B cell (primary cell): ENCODE data around the gene LDHD.

Experiments
- CTCF ChIP-seq: fragments of 200-600 bp; IDR thresholded peaks from one replicate; pipeline ENCODE4 v1.8.0; 2022; ENCODE audit warnings: antibody characterized with exemption, mild to moderate bottlenecking
- EZH2 ChIP-seq: IDR thresholded peaks from 2 replicates; pipeline ENCODE4 v1.6.1; 2012; ENCODE audit warnings: borderline replicate concordance, low read depth, mild to moderate bottlenecking, moderate library complexity, low read length; ENCODE audit not compliant: insufficient read depth, poor library complexity, severe bottlenecking

- TF ChIP-seq CTCF (no peak), EZH2 (no peak)
Observed at GRCh38 chr16:75074304-75074793, 42.2 kb downstream of the LDHD start.
